H1 (cell line): ENCODE results near the gene LYSMD3. TPM values are rescaled to one million over a fixed set of nuclear protein-coding genes. Genes with fewer than 3 reads are reported as not detected.

Experiments
- NRF1 ChIP-seq: IDR thresholded peaks from 2 replicates; pipeline ENCODE4 v1.6.1; 2011; ENCODE audit warnings: mild to moderate bottlenecking, low read depth, low read length, improper control_type of control experiment
- POLR2A ChIP-seq, 2 experiments: IDR thresholded peaks; 1 replicate in 1 of 2; 2 replicates in 1 of 2; pipeline ENCODE4 v1.6.1; 2011; ENCODE audit warnings: low read depth in 2 of 2, low read length in 2 of 2, mild to moderate bottlenecking in 2 of 2; ENCODE audit errors: control extremely low read depth in 1 of 2
- SIN3A ChIP-seq, 2 experiments: IDR thresholded peaks in 1 of 2; conservative IDR thresholded peaks in 1 of 2; 2 replicates each; pipeline ENCODE4 v1.6.1; 2011 to 2012; ENCODE audit warnings: low read length in 2 of 2, improper control_type of control experiment in 1 of 2, low read depth in 1 of 2, mild to moderate bottlenecking in 1 of 2
- SIRT6 ChIP-seq: IDR thresholded peaks from one replicate; pipeline ENCODE4 v1.7.1; 2012; ENCODE audit warnings: low read length, inconsistent platforms
- TBP ChIP-seq: IDR thresholded peaks from 2 replicates; pipeline ENCODE4 v1.6.1; 2011; ENCODE audit warnings: low read depth, low read length, improper control_type of control experiment
- polyA plus RNA-seq, 7 experiments: library from polyadenylated mRNA; depleted of rRNA in 3 of 7; stranded (reverse) in 5 of 7; unstranded in 2 of 7; fragments of >200 nt in 5 of 7; fragments of 200-250 nt in 2 of 7; gene quantifications; 1 replicate in 5 of 7; 2 replicates in 1 of 7; 4 replicates in 1 of 7; pipeline versions ENCODE4 v1.2.1 to v1.2.3, GENCODE V29; 2011 to 2013; ENCODE audit warnings: missing spikeins in 2 of 7, mixed read lengths in 2 of 7
- total RNA-seq: library from RNA; stranded (reverse); fragmentation: NEBNext Ultra II Directional; extraction: Animal tissue kit (Norgen Biotek cat#: 25700); gene quantifications from 2 replicates; pipeline ENCODE4 v1.2.1, GENCODE V29; 2021
- TF ChIP-seq, protein P1 (sequence below): IDR thresholded peaks from 2 replicates; pipeline ENCODE4 v1.6.1; 2012; ENCODE audit warnings: inconsistent platforms

The LYSMD3 gene
- total and polyA plus RNA-seq, 2 of the 8 experiments (the other 6 are each of a cell fraction or from before 2014, with no cell fraction given) = 3.7 to 14.9 TPM

DNA sequence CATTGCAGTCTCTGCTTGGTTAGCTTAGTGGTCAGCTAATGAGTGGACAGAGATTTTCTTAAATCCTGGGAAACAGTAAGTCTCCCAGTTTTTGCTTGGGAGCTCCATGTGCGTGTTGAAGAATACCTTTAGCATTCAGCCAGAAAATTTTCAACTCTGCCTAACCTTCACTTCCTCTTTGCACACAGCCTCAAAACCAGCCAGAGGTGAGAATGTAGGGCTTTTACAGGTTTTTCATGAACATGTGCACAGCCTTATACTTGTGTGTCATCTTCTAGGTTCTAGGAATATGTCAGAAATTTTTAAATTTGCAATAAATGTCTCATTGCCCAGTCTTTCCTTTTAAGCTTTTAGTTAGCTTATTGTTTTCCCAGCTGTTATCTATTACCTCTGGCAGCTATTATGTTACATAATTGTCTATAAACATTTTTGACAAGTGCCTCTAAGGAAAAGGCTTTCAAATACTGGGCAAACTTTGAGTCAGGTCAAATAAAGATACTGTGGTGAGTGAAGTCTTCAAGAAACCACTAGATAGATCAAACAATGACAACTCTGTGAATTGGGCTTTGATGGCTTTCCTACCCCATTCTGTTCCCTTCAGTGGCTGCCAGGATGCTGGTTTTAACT lies 41.9 kb upstream of the LYSMD3 start (continued):
- TF ChIP-seq SIN3A (conservative IDR thresholded peaks at IDR 0.05 in 1 of 2, IDR thresholded peaks at IDR 0.05 in 1 of 2; ENCODE audit: low read depth in 1 of 2, low read length in 2 of 2) (no peak), TBP (no peak), POLR2A (IDR thresholded peaks at IDR 0.05; ENCODE audit: control extremely low read depth in 1 of 2, low read depth in 2 of 2, low read length in 2 of 2) (no peak), SIRT6 (no peak), NRF1 (no peak)
- TF ChIP-seq, protein P1, sequence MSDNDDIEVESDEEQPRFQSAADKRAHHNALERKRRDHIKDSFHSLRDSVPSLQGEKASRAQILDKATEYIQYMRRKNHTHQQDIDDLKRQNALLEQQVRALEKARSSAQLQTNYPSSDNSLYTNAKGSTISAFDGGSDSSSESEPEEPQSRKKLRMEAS = no peak
- TF ChIP-seq, all 59 proteins: peak for 0
